Heart left ventricle (tissue), 16 donors: Measurements from ENCODE around the gene MEA1. TPM values are rescaled to one million over a fixed set of nuclear protein-coding genes. Genes with fewer than 3 reads are reported as not detected.

Source experiments
- ATAC-seq, 4 donors: fragments of 200-7000 bp; cut with Tn5 transposase; one replicate each; pipeline ENCODE4 v1.9.1; 2020 to 2022; ENCODE audit warnings: moderate library complexity in 4 of 4, mild to moderate bottlenecking in 3 of 4, moderate number of reproducible peaks in 1 of 4
- DNase-seq, 5 donors: peaks; one replicate each; pipeline ENCODE4 v3.0.0-alpha.2; 2020
- H3K27ac ChIP-seq, 12 donors: fragments of 200-600 bp; sonication (generic) in 4 of 12; one replicate each; pipeline versions ENCODE4 v1.5.0 to v1.8.0; 2016 to 2022; ENCODE audit warnings: mild to moderate bottlenecking in 2 of 12
- H3K27me3 ChIP-seq, 9 donors: fragments of 200-600 bp; sonication (generic) in 2 of 9; one replicate each; pipeline versions ENCODE4 v1.5.1 to v1.8.0; 2016 to 2022; ENCODE audit warnings: mild to moderate bottlenecking in 3 of 9
- H3K36me3 ChIP-seq, 9 donors: fragments of 200-600 bp; sonication (generic) in 2 of 9; one replicate each; pipeline versions ENCODE4 v1.5.0 to v1.8.0; 2018 to 2022; ENCODE audit warnings: mild to moderate bottlenecking in 2 of 9
- H3K4me1 ChIP-seq, 12 donors: fragments of 200-600 bp; sonication (generic) in 4 of 12; one replicate each; pipeline versions ENCODE4 v1.5.0 to v1.8.0; 2016 to 2022; ENCODE audit warnings: mild to moderate bottlenecking in 3 of 12
- H3K4me3 ChIP-seq, 12 donors: fragments of 200-600 bp; sonication (generic) in 4 of 12; one replicate each; pipeline versions ENCODE4 v1.5.0 to v1.8.0; 2017 to 2022; ENCODE audit warnings: mild to moderate bottlenecking in 9 of 12, moderate library complexity in 4 of 12
- H3K9me3 ChIP-seq, 12 donors: fragments of 200-600 bp; sonication (generic) in 4 of 12; one replicate each; pipeline versions ENCODE4 v1.5.0 to v1.8.0; 2016 to 2022; ENCODE audit warnings: mild to moderate bottlenecking in 1 of 12
- POLR2A ChIP-seq, 2 donors: fragments of 450-650 bp; IDR thresholded peaks; one replicate each; pipeline ENCODE4 v1.6.1; 2017; ENCODE audit warnings: antibody characterized with exemption in 2 of 2, mild to moderate bottlenecking in 2 of 2, moderate library complexity in 2 of 2
- WGBS, 4 donors: extraction: QIAGEN DNeasy Blood & Tissue Kit in 2 of 4; methylation state at CpG; one replicate each; pipeline versions ENCODE4 v1.1.5 to v1.1.7; 2013 to 2018; 5-methylcytosine and 5-hydroxymethylcytosine counted together
- intact Hi-C, 10 donors: fragments of 100-400 bp; cut with DNase I; formaldehyde crosslinking; loops; one replicate each; pipeline versions ENCODE4 v1.11.1 to v1.14.2; 2022
- polyA plus RNA-seq, 2 donors: library from polyadenylated mRNA; stranded (reverse); fragments of 200-250 nt; gene quantifications; one replicate each; pipeline ENCODE4 v1.2.3, GENCODE V29; 2013
- total RNA-seq, 9 donors: library from RNA; depleted of rRNA in 2 of 9; stranded (reverse); fragments of >200 nt in 2 of 9; fragmentation: NEBNext Ultra II Directional in 3 of 9; extraction: Animal tissue kit (Norgen Biotek cat#: 25700) in 3 of 9; gene quantifications; one replicate each; pipeline versions ENCODE4 v1.1.0 to v1.2.4, GENCODE V29; 2016 to 2023
- TF ChIP-seq, protein P1 (sequence below), 12 donors: fragments of 200-600 bp; sonication (generic) in 4 of 12; IDR thresholded peaks; one replicate each; pipeline versions ENCODE4 v1.5.0 to v1.8.0; 2018 to 2022; ENCODE audit warnings: antibody characterized with exemption in 12 of 12, mild to moderate bottlenecking in 5 of 12
- donor health status: ischemic (EF 13 %, LVEDD 7.1; RV severe dilation, severe dysfunction).
- donor health status: healthy with polysubstance abuse.
- donor health status: DM: no; HTN: yes; CAD: no.
- donor health status: DM: no; HTN: no; CAD: no.
- donor health status: ischemic (EF 25% LVEDD 6.9; RV normal size, moderate dysfunction).
- donor health status: ischemic (EF 25% LVEDD 5.7; RV mildly dilated, moderate dysfunction).
- donor health status: healthy.
- donor health status: DM: yes; HTN: yes; CAD: no.
- donor health status: ischemic (EF 35%, LVEDD 5.7; RV mildly dilated, moderate dysfunction).
- donor health status: nonischemic (EF 11% LVEDD 7.7; RV severe dilation, severe dysfunction).
- donor health status: DM: yes; HTN: yes; CAD: no.
- donor health status: PGD.
- donor health status: ischemic (EF 29% LVEDD 5.4; RV normal size, mild dysfunction).
- donor health status: nonischemic (EF 23%, LVEDD 6.1; RV moderate dilation, normal function).

MEA1 gene
- total and polyA plus RNA-seq, 11 donors, result 24.5 to 56.7 (median 32.4) TPM

GRCh38 chr6:42971746-42972327 lies 41.9 kb downstream of the MEA1 start:
- H3K27me3 ChIP-seq, result no peaks in the 10 kb centered on the region
- H3K4me1 ChIP-seq, result peaks cover 0 to 18% (median 2%) of the 10 kb centered on the region in 12 donors
- ATAC-seq (peak in 1 of 4 donors; percentile 24), DNase-seq (no peak)
- no peak overlapping the region for H3K27ac ChIP-seq
- peaks cover 0 to 54% (median 23%) of the 10 kb centered on the region in 9 donors for H3K36me3 ChIP-seq
- 45 to 82% (median 76%) methylated on average over 3 of the region's 3 CpGs for WGBS, 4 donors
- no peak overlapping the region for H3K4me3 ChIP-seq
- H3K9me3 ChIP-seq, result no peaks in the 10 kb centered on the region
- intact Hi-C loops, result loop anchor here in 1 of 10 donors (10.0 kb wide), 1 partner anchor 67 kb away; no protein-coding TSS in a partner anchor
- no peak for TF ChIP-seq POLR2A (IDR thresholded peaks at IDR 0.05)
- TF ChIP-seq, protein P1, sequence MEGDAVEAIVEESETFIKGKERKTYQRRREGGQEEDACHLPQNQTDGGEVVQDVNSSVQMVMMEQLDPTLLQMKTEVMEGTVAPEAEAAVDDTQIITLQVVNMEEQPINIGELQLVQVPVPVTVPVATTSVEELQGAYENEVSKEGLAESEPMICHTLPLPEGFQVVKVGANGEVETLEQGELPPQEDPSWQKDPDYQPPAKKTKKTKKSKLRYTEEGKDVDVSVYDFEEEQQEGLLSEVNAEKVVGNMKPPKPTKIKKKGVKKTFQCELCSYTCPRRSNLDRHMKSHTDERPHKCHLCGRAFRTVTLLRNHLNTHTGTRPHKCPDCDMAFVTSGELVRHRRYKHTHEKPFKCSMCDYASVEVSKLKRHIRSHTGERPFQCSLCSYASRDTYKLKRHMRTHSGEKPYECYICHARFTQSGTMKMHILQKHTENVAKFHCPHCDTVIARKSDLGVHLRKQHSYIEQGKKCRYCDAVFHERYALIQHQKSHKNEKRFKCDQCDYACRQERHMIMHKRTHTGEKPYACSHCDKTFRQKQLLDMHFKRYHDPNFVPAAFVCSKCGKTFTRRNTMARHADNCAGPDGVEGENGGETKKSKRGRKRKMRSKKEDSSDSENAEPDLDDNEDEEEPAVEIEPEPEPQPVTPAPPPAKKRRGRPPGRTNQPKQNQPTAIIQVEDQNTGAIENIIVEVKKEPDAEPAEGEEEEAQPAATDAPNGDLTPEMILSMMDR (IDR thresholded peaks at IDR 0.05), result no peak

DNA sequence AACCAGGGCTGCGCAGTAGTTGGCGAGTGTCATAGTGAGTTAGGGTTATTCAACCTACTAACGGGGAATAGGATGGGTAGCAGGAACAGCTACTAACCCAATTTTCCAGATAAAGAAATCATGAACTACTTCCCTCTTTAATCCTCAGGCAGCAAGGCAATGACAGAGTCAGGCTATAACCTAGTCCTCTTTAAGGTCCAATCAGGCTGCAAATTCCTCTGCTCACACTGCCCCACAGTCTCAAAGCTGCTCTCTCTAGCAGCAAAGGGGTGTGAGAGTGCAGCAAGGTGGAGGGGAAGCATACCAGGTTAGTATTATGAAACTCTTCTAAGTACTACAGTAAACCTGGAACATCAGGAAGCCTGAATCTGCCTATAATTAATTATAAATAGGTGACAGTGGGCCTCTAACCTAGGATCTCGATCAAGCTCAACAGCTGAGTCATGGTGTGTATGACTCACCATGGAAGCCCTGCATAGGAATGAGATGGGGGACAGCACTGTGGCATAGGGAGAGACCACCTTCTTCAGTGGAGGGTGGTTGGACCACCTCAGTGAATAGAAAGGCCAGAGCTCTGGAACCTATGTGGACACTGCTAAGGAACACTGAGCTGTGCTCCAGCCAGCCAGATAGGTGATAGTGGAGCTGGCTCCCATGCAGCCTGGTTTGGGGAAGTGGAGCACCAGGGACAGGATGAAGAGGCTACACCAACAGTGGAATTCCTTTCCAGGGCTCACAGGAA lies 42.7 kb downstream of the MEA1 start:
- Histone ChIP-seq H3K4me3 (no peak overlapping the region), H3K4me1 (peaks cover 0 to 15% (median 0%) of the 10 kb centered on the region in 12 donors), H3K27me3 (no peaks in the 10 kb centered on the region), H3K27ac (no peak overlapping the region), H3K9me3 (no peaks in the 10 kb centered on the region), H3K36me3 (peaks cover 0 to 62% (median 28%) of the 10 kb centered on the region in 9 donors)
- TF ChIP-seq, protein P1 (IDR thresholded peaks at IDR 0.05), result no peak
- TF ChIP-seq POLR2A (IDR thresholded peaks at IDR 0.05), result no peak
- WGBS, 4 donors, result 73 to 90% (median 86%) methylated on average over 4 of the region's 4 CpGs
- peak in 3 of 4 donors; percentile 21 to 28 (median 23) for ATAC-seq
- DNase-seq, result no peak
- intact Hi-C loops, result loop anchor here in 1 of 10 donors (10.0 kb wide), 1 partner anchor 66 kb away; no protein-coding TSS in a partner anchor

GRCh38 chr6:42969934-42970333 lies 43.8 kb downstream of the MEA1 start:
- Histone ChIP-seq H3K9me3 (no peaks in the 10 kb centered on the region), H3K4me3 (no peak overlapping the region), H3K36me3 (peaks cover 0 to 71% (median 39%) of the 10 kb centered on the region in 9 donors), H3K27me3 (no peaks in the 10 kb centered on the region), H3K27ac (no peak overlapping the region), H3K4me1 (peaks cover 0 to 11% (median 0%) of the 10 kb centered on the region in 12 donors)
- ATAC-seq (no peak), DNase-seq (no peak)
- WGBS, 4 donors, result 80 to 97% (median 95%) methylated on average over 4 of the region's 4 CpGs
- no peak for TF ChIP-seq POLR2A (IDR thresholded peaks at IDR 0.05)
- TF ChIP-seq, protein P1 (IDR thresholded peaks at IDR 0.05), result no peak
- intact Hi-C loops, result loop anchor here in 1 of 10 donors (10.0 kb wide), 1 partner anchor 65 kb away; no protein-coding TSS in a partner anchor

DNA sequence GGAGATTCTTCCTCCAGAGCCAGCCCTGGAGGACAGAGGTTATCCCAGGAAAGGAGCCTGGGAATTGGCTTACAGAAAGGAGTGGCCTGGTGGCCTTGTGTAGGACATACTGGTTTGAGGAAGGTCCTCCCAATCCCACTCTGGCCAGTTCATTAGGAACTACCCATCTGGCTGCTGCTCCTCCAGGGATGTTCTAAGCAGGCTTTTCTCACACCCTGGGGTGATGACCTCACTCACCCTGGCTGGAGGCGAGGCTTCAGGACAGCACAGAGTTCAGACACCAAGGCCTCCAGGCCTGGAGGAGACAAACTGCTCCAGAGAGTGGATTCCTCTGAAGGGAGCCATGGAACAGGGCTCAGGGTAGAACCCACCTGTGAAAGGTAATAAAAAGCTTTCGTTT lies 44.3 kb downstream of the MEA1 start:
- ATAC-seq (no peak), DNase-seq (no peak)
- H3K9me3 ChIP-seq, result no peaks in the 10 kb centered on the region
- no peaks in the 10 kb centered on the region for H3K27me3 ChIP-seq
- peaks cover 0 to 72% (median 44%) of the 10 kb centered on the region in 9 donors for H3K36me3 ChIP-seq
- 90 to 98% (median 95%) methylated on average over 2 of the region's 2 CpGs for WGBS, 4 donors
- H3K4me1 ChIP-seq, result peaks cover 0 to 11% (median 0%) of the 10 kb centered on the region in 12 donors
- H3K27ac ChIP-seq, result no peak overlapping the region
- intact Hi-C loops, result no loop called here
- TF ChIP-seq POLR2A (IDR thresholded peaks at IDR 0.05), result no peak
- TF ChIP-seq, protein P1 (IDR thresholded peaks at IDR 0.05), result no peak
- H3K4me3 ChIP-seq, result no peak overlapping the region
